Epidermal melanocyte (primary cell): ENCODE data around the gene NUDT22.
A peak's percentile ranks its signal among the peaks of the same experiment; 100 is the strongest.

Source experiments
- DNase-seq: peaks from one replicate; pipeline ENCODE4 v3.0.0; 2011; ENCODE audit warnings: low spot score; ENCODE audit not compliant: insufficient read length

Gene NUDT22

DNA sequence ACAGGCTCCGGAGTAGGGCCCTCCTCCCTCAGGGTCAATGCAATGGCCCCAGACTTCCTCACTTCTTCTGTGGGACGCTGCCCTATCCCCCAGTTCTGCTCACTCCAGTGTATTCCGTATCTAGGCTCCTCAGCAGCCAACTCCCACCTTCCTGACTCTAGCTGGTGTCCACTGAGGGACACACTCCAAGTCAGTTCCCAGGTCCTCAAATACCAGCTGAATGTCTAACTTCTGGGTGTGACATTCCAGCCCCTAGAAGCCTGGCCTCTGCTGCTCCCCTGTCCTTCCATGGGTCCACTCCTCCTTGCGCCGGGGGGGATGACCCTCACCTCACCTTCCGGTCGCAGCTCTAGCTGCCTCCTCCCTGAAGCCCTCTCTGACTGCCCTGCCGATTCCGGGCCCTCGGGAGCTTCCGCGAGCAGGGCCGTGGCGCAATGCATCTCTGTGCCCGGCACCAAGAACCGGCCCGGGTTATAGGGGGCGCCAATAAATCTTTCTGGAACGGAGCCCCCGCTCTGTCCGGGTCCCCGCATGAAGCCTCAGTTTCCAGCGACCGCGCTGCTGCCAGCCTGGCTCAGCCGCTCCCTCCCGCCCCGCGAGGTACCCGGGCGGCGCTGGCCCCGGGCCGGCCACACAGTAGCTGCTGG, 42.9 kb downstream of the NUDT22 start:
- DNase-seq = no peak

DNA sequence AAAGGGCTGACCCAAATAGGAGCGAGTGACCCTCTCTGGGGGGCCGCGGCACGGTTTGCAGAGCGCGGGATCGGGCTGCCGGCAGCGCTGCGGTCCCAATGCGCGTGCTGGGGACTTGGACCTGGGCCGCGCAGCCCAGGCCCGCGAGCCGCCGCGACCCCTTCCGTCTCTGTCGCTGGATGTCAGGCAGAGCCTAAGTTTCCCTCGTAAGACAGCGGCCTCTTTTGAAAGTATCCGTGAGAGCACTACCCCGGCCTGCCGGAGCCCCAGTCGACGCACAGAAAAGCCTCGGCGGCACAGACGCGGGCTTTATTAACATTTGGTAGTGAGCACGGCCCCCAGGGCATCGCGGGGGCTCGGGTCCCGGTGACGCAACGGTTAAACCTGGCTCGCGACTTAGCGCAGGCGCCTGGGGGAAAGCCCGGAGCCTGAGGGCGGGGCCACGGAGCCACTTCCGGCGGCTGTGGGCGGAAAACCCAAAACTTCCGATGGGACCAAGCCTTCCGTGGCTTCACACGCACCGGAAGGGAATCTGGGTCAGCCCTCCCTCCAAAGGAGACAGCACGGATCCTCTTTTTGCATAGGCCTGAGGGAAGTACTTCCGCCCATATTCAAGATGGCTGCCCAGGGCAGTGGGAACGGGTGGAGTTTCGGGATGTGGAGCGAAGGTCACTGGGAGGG, 43.6 kb downstream of the NUDT22 start:
- peak; percentile 78 for DNase-seq

DNA sequence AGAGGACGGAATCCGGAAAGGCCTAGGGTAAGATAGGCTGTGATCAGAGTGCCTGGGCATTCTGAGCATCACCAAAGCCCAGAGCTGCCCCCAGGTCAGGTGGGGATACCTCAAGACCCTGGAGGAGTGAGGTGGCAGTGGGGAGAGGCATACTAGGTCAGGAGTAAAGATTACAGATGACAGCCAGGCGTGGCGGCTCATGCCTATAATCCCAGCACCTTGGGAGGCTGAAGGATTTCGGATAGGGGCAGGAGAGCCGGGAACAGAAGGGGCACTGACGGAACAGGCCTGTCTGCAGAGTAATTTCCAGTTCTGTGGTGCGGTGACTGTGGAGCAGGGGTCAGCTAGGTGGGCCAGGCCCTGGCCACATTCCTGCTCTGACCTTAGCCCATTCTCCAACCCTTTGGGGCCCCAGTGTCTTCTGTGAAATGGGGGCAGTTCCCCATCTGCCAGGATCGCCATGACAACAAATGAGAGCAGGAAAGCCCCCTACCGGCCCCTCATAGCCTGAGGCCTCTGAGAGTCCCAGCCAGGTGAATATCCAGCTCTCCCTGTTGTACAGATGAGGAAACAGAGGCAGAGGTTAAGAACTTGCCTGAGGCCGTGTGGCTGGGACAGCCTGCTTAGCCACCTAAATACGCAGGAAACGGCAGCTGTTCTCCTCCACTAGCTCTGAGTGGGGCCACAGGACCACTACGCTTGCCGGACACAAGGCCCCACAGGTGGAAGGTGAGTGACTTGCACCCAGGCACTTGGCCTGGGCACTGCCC, 49.1 kb downstream of the NUDT22 start:
- DNase-seq = no peak

DNA sequence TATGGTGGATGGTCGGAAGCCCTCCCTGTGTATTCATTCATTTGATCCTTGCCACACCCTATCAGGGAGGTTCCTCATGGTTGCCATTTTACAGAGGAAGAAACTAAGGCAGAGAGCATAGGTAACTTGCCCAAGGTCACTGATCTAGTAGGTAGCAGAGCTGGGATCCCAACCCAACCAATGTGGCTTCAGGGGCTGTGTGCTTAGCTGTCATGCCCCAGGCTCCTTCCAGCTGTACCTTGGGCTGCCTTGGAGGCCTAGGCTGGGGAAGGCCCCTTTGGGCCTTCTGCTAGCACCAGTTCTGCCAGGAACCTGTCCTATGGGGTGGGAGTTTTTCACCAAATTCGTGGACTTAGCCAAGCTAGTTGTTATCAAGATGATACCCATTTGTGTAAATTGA, 49.8 kb downstream of the NUDT22 start:
- DNase-seq = no peak

DNA sequence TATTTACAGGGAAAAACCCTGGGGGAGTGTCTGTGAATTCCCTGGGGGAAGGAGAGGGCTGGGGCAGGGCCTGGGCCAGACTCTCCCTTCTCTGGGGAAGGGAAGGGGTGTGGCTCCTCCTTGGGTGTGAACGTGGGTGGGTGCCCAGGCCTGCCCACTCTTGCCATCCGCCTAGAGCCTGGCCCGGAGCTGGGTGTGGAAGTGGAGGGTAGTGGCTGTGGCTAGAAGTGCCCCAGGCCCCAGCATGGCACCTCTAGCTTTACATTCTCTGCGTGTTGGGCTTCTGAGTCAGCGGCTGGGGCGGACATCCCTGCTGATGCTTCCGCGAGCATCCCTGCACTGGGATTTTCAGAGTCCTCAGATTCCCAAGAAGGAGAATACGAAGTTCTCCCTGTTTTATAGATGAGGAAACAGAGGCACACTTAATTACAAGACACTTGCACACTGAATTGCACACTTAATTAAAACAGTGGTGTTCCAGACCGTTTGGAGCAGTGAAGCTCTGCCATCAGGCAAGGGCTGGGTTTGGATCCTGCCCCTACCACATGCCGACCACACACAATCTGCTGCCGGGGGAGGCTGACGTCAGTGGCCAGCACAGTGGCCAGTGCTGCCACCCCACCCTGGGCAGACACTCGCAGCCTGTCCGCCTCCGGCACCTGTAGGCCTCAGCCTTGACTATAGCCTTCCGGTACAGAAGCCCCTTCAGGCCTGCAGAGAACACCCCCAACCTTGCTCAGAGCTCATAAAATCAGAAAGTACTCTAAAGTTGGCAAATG, 50.8 kb downstream of the NUDT22 start:
- DNase-seq = no peak

DNA sequence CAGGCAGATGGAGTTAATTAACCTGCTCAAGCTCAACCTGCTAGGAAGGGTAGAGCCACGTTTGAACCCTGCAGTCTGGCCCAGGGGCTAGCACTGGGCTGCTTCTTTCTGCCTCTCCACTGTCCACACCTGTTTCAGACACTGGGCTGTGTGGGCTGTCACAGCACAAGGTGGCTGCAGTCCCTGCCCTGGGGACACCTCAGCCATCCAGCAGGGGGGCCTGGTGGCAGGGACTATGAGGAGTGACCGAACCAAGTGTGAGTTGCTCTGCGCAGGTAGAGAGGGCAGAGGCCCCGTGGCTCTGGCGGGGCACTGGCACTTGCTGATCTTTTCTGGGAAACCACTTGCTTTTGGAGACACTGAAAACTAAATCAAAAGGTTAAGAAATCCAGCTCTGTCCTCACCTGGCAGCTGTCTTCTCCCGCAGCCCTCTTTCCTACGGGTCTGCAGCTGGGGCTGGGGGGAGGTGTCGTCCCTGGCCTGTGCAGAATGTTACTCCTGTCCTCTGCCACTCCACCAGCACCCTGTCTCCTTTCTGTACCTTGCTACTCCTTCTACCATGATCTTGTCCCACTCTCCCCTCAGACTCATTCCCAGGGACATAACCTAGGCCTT, 52.6 kb downstream of the NUDT22 start:
- no peak for DNase-seq
